ENCODE data around the gene LGMN. TPM values are rescaled to one million over a fixed set of nuclear protein-coding genes. Genes with fewer than 3 reads are reported as not detected.

The LGMN gene
- total RNA-seq, 2 experiments from 2014 or later = 22.1 to 27.7 TPM

GRCh38 chr14:92759300-92759678 lies 10.9 kb upstream of the LGMN start:
- Histone ChIP-seq H3K4me3 (ENCODE audit: low read depth, low read length, poor library complexity, severe bottlenecking) (no peak overlapping the region), H3K27ac (ENCODE audit: low read depth, low read length, poor library complexity, severe bottlenecking) (no peak overlapping the region), H3K36me3 (ENCODE audit: insufficient read depth, low read length) (no peaks in the 10 kb centered on the region), H2AFZ (ENCODE audit: low read length) (peak overlapping the region; percentile 42; the same call in 1 of the 2 replicates), H3K79me2 (ENCODE audit: insufficient read depth, low read depth, low read length) (no peaks in the 10 kb centered on the region), H3K9me3 (ENCODE audit: low read length) (no peaks in the 10 kb centered on the region), H4K20me1 (ENCODE audit: insufficient read depth, low read length) (no peaks in the 10 kb centered on the region), H3K9me2 (ENCODE audit: insufficient read depth, low read length) (no peaks in the 10 kb centered on the region), H3K4me1 (ENCODE audit: insufficient read depth, low read length, poor library complexity, severe bottlenecking) (peaks cover 9% of the 10 kb centered on the region), H3K4me2 (ENCODE audit: low read length) (no peak overlapping the region)
- BruUV-seq (replicated peaks) = no TSS peak
- ChIA-PET POLR2A (interaction anchor here (0.8 to 1.7 kb wide), 3 partner anchors 11 to 16 kb away, joined by 3 to 4 read pairs (median 3); partner anchors contain the start of gene LGMN), CTCF (ENCODE audit: unreplicated experiment) (interaction anchor here (0.9 kb wide), 1 partner anchor 8 kb away, joined by 3 read pairs; no protein-coding TSS in a partner anchor)
- intact Hi-C loops (cut with micrococcal nuclease; ENCODE audit: unreplicated experiment) = no loop called here
- DNase-seq (ENCODE audit: low spot score) = peak; percentile 39
- TF ChIP-seq EZH2phosphoT487 (IDR thresholded peaks at IDR 0.05; ENCODE audit: borderline replicate concordance, low read depth, low read length) (no peak), CTCF (conservative IDR thresholded peaks at IDR 0.05; ENCODE audit: low read length) (no peak)

- Histone ChIP-seq H3K4me1 (ENCODE audit: insufficient read depth, low read length, poor library complexity, severe bottlenecking) (peaks cover 12% of the 10 kb centered on the region), H3K9me2 (ENCODE audit: insufficient read depth, low read length) (no peaks in the 10 kb centered on the region), H3K4me2 (ENCODE audit: low read length) (no peak overlapping the region), H3K27ac (ENCODE audit: low read depth, low read length, poor library complexity, severe bottlenecking) (no peak overlapping the region), H4K20me1 (ENCODE audit: insufficient read depth, low read length) (no peaks in the 10 kb centered on the region), H3K9me3 (ENCODE audit: low read length) (no peaks in the 10 kb centered on the region), H3K4me3 (ENCODE audit: low read depth, low read length, poor library complexity, severe bottlenecking) (no peak overlapping the region), H2AFZ (ENCODE audit: low read length) (no peak overlapping the region), H3K36me3 (ENCODE audit: insufficient read depth, low read length) (no peaks in the 10 kb centered on the region), H3K79me2 (ENCODE audit: insufficient read depth, low read depth, low read length) (no peaks in the 10 kb centered on the region)
- POLR2A ChIA-PET = interaction anchor here (0.7 to 1.0 kb wide), 2 partner anchors 12 to 295 kb away, joined by 4 to 5 read pairs; no protein-coding TSS in a partner anchor
- TF ChIP-seq CTCF (conservative IDR thresholded peaks at IDR 0.05; ENCODE audit: low read length) (no peak), EZH2phosphoT487 (IDR thresholded peaks at IDR 0.05; ENCODE audit: borderline replicate concordance, low read depth, low read length) (no peak)
- intact Hi-C loops (cut with micrococcal nuclease; ENCODE audit: unreplicated experiment) = no loop called here
- DNase-seq (ENCODE audit: low spot score) = no peak
- CTCF ChIA-PET (ENCODE audit: unreplicated experiment) = no interaction called here
- BruUV-seq (replicated peaks) = no TSS peak
These were observed 8.0 kb upstream of the LGMN start for GRCh38 chr14:92756446-92756845.

- Histone ChIP-seq H3K4me1 (ENCODE audit: insufficient read depth, low read length, poor library complexity, severe bottlenecking) (peaks cover 12% of the 10 kb centered on the region), H3K4me3 (ENCODE audit: low read depth, low read length, poor library complexity, severe bottlenecking) (no peak overlapping the region), H4K20me1 (ENCODE audit: insufficient read depth, low read length) (no peaks in the 10 kb centered on the region), H3K4me2 (ENCODE audit: low read length) (no peak overlapping the region), H3K27ac (ENCODE audit: low read depth, low read length, poor library complexity, severe bottlenecking) (no peak overlapping the region), H2AFZ (ENCODE audit: low read length) (no peak overlapping the region), H3K9me2 (ENCODE audit: insufficient read depth, low read length) (no peaks in the 10 kb centered on the region), H3K36me3 (ENCODE audit: insufficient read depth, low read length) (no peaks in the 10 kb centered on the region), H3K9me3 (ENCODE audit: low read length) (no peaks in the 10 kb centered on the region), H3K79me2 (ENCODE audit: insufficient read depth, low read depth, low read length) (no peaks in the 10 kb centered on the region)
- intact Hi-C loops (cut with micrococcal nuclease; ENCODE audit: unreplicated experiment) = no loop called here
- ChIA-PET POLR2A (interaction anchor here (0.9 kb wide), 1 partner anchor 29 kb away, joined by 4 read pairs; no protein-coding TSS in a partner anchor), CTCF (ENCODE audit: unreplicated experiment) (no interaction called here)
- no peak for DNase-seq (ENCODE audit: low spot score)
- no TSS peak for BruUV-seq (replicated peaks)
- no peak for TF ChIP-seq EZH2phosphoT487 (IDR thresholded peaks at IDR 0.05; ENCODE audit: borderline replicate concordance, low read depth, low read length)
- no peak for TF ChIP-seq CTCF (conservative IDR thresholded peaks at IDR 0.05; ENCODE audit: low read length)
These were observed 7.1 kb upstream of the LGMN start for GRCh38 chr14:92755495-92755894.
